HepG2 (cell line): Measurements from ENCODE around the gene ARF6. TPM values are rescaled to one million over a fixed set of nuclear protein-coding genes. Genes with fewer than 3 reads are reported as not detected.

Source experiments
- AFF4 ChIP-seq: sonication (generic); formaldehyde crosslinking; IDR thresholded peaks from 2 replicates; pipeline ENCODE4 v1.4.0; 2020; ENCODE audit warnings: missing genetic modification reagents
- AGO2 ChIP-seq: fragments of 200-400 bp; formaldehyde crosslinking; optimal IDR thresholded peaks from 2 replicates; pipeline ENCODE3; 2017; ENCODE audit warnings: mild to moderate bottlenecking, low read depth, low read length, moderate library complexity
- ATF1 ChIP-seq: IDR thresholded peaks from 2 replicates; pipeline ENCODE4 v1.6.1; 2016; ENCODE audit warnings: mild to moderate bottlenecking, control low read depth
- CENPX ChIP-seq: sonication (generic); formaldehyde crosslinking; IDR thresholded peaks from 2 replicates; pipeline ENCODE4 v1.9.0; 2021; ENCODE audit warnings: mild to moderate bottlenecking, missing genetic modification reagents, moderate library complexity
- FOSL2 ChIP-seq: sonication (generic); formaldehyde crosslinking; IDR thresholded peaks from 2 replicates; pipeline ENCODE4 v1.4.0; 2020; ENCODE audit warnings: missing genetic modification reagents
- GTF3A ChIP-seq: sonication (generic); formaldehyde crosslinking; conservative IDR thresholded peaks from 2 replicates; pipeline ENCODE4 v1.4.0; 2020; ENCODE audit warnings: mild to moderate bottlenecking, missing genetic modification reagents
- IRF2 ChIP-seq: IDR thresholded peaks from 2 replicates; pipeline ENCODE4 v1.6.1; 2018; ENCODE audit warnings: missing genetic modification reagents, missing compliant biosample characterization
- JUND ChIP-seq: sonication (generic); formaldehyde crosslinking; IDR thresholded peaks from 2 replicates; pipeline ENCODE4 v1.8.0; 2022; ENCODE audit warnings: mild to moderate bottlenecking, missing genetic modification reagents
- KDM5A ChIP-seq: fragments of 200-600 bp; sonication (generic); IDR thresholded peaks from 2 replicates; pipeline ENCODE4 v1.7.0; 2018; ENCODE audit warnings: antibody characterized with exemption, mild to moderate bottlenecking, low read length, borderline replicate concordance
- KMT2A ChIP-seq: sonication (generic); formaldehyde crosslinking; IDR thresholded peaks from 2 replicates; pipeline ENCODE4 v1.4.0; 2020; ENCODE audit warnings: missing genetic modification reagents
- MXD3 ChIP-seq: IDR thresholded peaks from 2 replicates; pipeline ENCODE4 v1.6.1; 2016; ENCODE audit warnings: mild to moderate bottlenecking, missing biosample characterization, missing genetic modification reagents
- PLRG1 ChIP-seq: fragments of 450-650 bp; conservative IDR thresholded peaks from 2 replicates; pipeline ENCODE4 v1.6.1; 2016
- SMARCC2 ChIP-seq: fragments of 450-650 bp; IDR thresholded peaks from 2 replicates; pipeline ENCODE4 v1.6.1; 2017; ENCODE audit warnings: antibody characterized with exemption, mild to moderate bottlenecking
- TSC22D2 ChIP-seq: sonication (generic); formaldehyde crosslinking; IDR thresholded peaks from 2 replicates; pipeline ENCODE4 v1.5.1; 2020; ENCODE audit warnings: missing genetic modification reagents, mild to moderate bottlenecking, borderline replicate concordance
- ZBTB38 ChIP-seq: sonication (generic); formaldehyde crosslinking; IDR thresholded peaks from 2 replicates; pipeline ENCODE4 v1.5.1; 2020; ENCODE audit warnings: mild to moderate bottlenecking, missing genetic modification reagents
- ZNF138 ChIP-seq: sonication (generic); formaldehyde crosslinking; IDR thresholded peaks from 2 replicates; pipeline ENCODE4 v1.5.0; 2020; ENCODE audit warnings: mild to moderate bottlenecking, low read depth, missing genetic modification reagents
- ZNF281 ChIP-seq: sonication (generic); formaldehyde crosslinking; IDR thresholded peaks from 2 replicates; pipeline ENCODE4 v1.4.0; 2020; ENCODE audit warnings: missing genetic modification reagents, borderline replicate concordance
- ZNF343 ChIP-seq: sonication (generic); formaldehyde crosslinking; IDR thresholded peaks from 2 replicates; pipeline ENCODE4 v1.4.0; 2020; ENCODE audit warnings: mild to moderate bottlenecking, missing genetic modification reagents
- ZNF446 ChIP-seq: sonication (generic); formaldehyde crosslinking; IDR thresholded peaks from 2 replicates; pipeline ENCODE4 v1.5.0; 2020; ENCODE audit warnings: mild to moderate bottlenecking, missing genetic modification reagents
- ZNF670 ChIP-seq: sonication (generic); formaldehyde crosslinking; IDR thresholded peaks from 2 replicates; pipeline ENCODE4 v1.8.0; 2022; ENCODE audit warnings: mild to moderate bottlenecking, missing genetic modification reagents, borderline replicate concordance
- ZSCAN20 ChIP-seq: sonication (generic); formaldehyde crosslinking; IDR thresholded peaks from 2 replicates; pipeline ENCODE4 v1.4.0; 2020; ENCODE audit warnings: missing genetic modification reagents, mild to moderate bottlenecking, borderline replicate concordance
- polyA plus RNA-seq, 8 experiments: library from polyadenylated mRNA; depleted of rRNA in 3 of 8; stranded (reverse) in 7 of 8; unstranded in 1 of 8; fragments of >200 nt; fragmentation: Illumina TruSeq in 4 of 8; extraction: Trizol in 4 of 8; gene quantifications; 2 replicates each; pipeline versions ENCODE4 v1.2.1 to v1.2.3, GENCODE V29; 2011 to 2016; ENCODE audit warnings: low read depth in 4 of 8, missing spikeins in 1 of 8, mixed read lengths in 1 of 8; ENCODE audit not compliant: insufficient read depth in 1 of 8
- total RNA-seq, 5 experiments: library from RNA; depleted of rRNA; stranded (reverse); fragments of >200 nt; fragmentation: Illumina TruSeq; extraction: Trizol; gene quantifications; 2 replicates each; pipeline ENCODE4 v1.2.3, GENCODE V29; 2016; ENCODE audit warnings: low read depth in 1 of 5

ARF6 gene
- total and polyA plus RNA-seq, 2 of the 13 experiments (the other 11 are each of a cell fraction or from before 2014, with no cell fraction given) = 12.7 to 31.9 TPM

- TF ChIP-seq AFF4 = 0 out of 2 replicates have a peak, but pooled peaks have one; percentile 16
- peak; percentile 84; the same call in 1 of the 2 replicates for TF ChIP-seq ZNF446 (CRISPR knock-in tag)
- no peak for TF ChIP-seq ZNF138 (CRISPR knock-in tag)
- no peak for TF ChIP-seq JUND
- TF ChIP-seq ZBTB38 = peak; percentile 12; the same call in 1 of the 2 replicates
- TF ChIP-seq ZNF670 (CRISPR knock-in tag) = 0 out of 2 replicates have a peak, but pooled peaks have one; percentile 52
- TF ChIP-seq SMARCC2 = no peak
- TF ChIP-seq GTF3A (CRISPR knock-in tag) = 0 out of 2 replicates have a peak, but pooled peaks have one; percentile 53
- TF ChIP-seq ZNF343 (CRISPR knock-in tag) = no peak
- TF ChIP-seq ZNF281 (CRISPR knock-in tag) = peak; percentile 48; the same call in 1 of the 2 replicates
- TF ChIP-seq MXD3 (CRISPR knock-in tag) = no peak
- TF ChIP-seq AGO2 = peak; percentile 85
- 0 out of 2 replicates have a peak, but pooled peaks have one; percentile 38 for TF ChIP-seq TSC22D2 (CRISPR knock-in tag)
- TF ChIP-seq PLRG1 = no peak
- no peak for TF ChIP-seq FOSL2 (CRISPR knock-in tag)
- TF ChIP-seq IRF2 (CRISPR knock-in tag) = 0 out of 2 replicates have a peak, but pooled peaks have one; percentile 18
- TF ChIP-seq KMT2A (CRISPR knock-in tag) = peak; percentile 61
- TF ChIP-seq CENPX (CRISPR knock-in tag) = no peak
- TF ChIP-seq ATF1 = no peak
- 0 out of 2 replicates have a peak, but pooled peaks have one; percentile 32 for TF ChIP-seq KDM5A
- TF ChIP-seq ZSCAN20 (CRISPR knock-in tag) = peak; percentile 83; the same call in 1 of the 2 replicates
These were observed 679 bp downstream of the ARF6 start (continued) for GRCh38 chr14:49893309-49894213.
